RCC 7860 (cell line): ENCODE data around the gene CD300LG.
"Not testable (repeated sequence)": the region's sequence is repeated elsewhere in the genome, so short reads cannot be mapped to it uniquely, and the experiment has no call there.

Experiments
- DNase-seq: peaks from one replicate; pipeline ENCODE4 v3.0.0-alpha.2; 2015; ENCODE audit warnings: low spot score
- FAIRE-seq: peaks from 2 replicates; lab custom pipeline; 2012; peaks lifted over from hg19 to GRCh38; lab: Jason Lieb, UNC

The CD300LG gene

DNA sequence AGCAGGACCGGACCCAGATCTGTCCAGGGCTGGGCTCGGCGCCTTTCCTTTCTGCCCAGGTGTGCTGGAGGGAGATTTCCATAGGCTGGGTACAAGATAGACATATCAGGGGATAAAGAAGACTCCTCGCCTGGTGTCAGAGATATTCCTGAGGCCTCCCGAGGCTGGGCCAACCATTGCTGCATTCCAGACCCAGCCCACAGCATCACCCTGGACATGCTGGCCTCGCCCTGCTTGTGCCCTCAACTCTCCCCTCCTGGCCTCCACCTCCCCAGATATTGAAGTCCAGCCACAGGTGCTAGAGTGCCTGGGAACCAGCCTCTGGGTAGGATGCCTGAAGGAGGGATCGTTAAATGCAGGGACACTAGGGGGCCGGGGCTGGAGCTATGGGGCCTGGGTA lies 2.1 kb downstream of the CD300LG start:
- FAIRE-seq (no peak), DNase-seq (no peak)

GRCh38 chr17:43852571-43852970 lies 5.6 kb downstream of the CD300LG start:
- DNase-seq (no peak), FAIRE-seq (no peak)

GRCh38 chr17:43853546-43853945 lies 6.6 kb downstream of the CD300LG start:
- DNase-seq: no peak
- FAIRE-seq: no peak

DNA sequence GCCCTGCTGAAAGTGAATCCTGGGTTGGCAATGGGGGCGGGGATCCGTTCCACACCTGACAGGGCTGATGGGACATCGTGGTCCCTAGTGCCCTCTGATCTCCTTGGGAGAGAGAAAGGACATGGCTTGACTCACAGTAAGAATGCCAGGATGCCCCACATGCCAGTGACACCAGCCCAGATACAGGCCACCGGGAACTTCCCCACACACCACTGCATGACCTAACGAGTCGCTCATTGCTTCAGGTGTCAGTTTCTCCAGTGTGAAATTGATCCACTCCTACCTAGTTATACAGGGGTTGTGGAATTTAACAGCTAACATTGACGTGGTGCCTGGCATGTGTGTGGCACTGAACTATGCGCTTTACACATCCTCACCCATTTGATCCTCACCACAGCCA lies 7.5 kb downstream of the CD300LG start:
- FAIRE-seq (no peak), DNase-seq (no peak)

GRCh38 chr17:43855061-43855460 lies 8.1 kb downstream of the CD300LG start:
- FAIRE-seq (no peak), DNase-seq (no peak)

DNA sequence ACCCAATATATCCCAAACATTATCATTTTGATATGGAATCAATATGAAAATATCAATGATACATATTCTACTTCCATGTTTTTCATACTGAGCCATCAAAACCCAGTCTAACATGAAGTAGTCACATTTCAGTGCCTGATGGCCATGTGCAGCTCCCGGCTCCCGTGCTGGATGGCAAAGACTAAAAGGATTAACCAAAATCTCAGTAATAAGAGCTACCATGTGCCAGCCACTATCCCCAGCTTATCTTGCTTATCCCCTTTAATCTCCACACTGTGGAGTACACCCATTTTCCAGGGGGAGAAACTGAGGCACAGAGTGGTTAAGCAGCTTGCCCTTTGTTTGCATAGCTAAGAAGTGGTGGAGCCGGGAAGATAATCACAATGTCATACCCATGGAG lies 9.2 kb downstream of the CD300LG start:
- FAIRE-seq: no peak

GRCh38 chr17:43857141-43857540 lies 10.2 kb downstream of the CD300LG start:
- FAIRE-seq: no peak
- no peak for DNase-seq

More for the DNA sequence above, 9.2 kb downstream of the CD300LG start:
- DNase-seq: no peak

DNA sequence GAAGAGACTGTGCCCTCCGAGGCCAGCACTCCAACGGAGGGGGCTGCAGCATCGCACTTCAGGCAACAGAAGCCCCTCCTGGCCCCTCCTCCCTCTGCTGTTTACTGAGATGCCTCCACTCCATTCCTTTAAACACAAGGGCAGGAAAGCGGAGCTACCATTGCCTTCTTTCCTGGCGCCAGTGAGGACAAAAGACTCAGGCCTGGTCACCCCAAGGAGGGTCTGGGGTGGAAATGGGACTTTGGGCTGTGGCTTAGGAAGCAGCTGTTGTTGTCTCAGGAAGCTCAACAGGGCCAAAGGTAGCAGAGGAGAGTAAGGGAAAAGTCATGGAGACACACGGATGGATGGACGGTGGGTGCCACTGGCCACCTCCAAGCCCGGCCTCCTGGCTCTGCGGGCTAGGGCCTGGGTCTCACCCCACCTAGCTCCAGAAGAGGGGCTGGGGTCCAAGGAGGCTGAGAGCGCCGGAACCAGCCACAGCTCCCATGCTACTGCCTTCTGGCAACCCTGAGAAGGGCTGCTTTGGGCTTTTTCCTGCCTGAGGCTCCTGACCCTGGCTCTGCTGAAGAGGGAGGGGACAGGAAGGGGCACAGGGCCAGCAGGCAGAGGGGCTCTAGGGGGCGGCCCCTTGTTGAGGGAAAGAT lies 11.1 kb downstream of the CD300LG start:
- FAIRE-seq: no peak
- no peak for DNase-seq

DNA sequence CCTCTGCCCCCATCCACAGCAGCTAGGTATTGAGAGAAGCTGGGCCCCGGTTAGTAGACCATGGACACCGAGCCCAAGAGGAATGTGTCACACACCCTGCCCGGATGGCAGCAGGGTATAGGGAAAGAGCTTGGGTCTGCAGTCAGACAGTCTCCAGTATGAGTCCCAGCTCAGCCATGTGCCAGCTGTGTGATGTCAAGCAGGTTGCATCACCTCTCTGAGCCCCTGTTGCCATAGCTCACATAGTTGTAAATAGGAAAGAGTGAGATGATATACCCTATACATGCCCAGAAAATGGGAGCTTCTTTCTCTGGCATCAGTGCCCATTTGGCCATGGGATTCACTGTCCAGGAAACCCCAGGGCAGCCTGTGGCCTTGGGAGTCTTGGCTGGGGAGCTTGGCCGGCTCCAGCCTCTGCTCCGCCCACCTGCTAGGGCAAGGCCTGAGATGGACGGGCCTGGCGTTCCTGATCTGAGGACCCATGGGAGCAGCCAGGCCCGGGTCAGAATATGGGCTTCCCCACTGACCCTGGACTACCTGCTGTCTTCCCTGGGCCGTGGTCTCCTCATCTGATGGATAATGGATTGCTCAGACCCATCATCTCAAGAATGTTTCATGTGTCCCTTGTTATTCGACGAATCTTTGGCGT lies 13.2 kb downstream of the CD300LG start:
- no peak for DNase-seq
- no peak for FAIRE-seq

DNA sequence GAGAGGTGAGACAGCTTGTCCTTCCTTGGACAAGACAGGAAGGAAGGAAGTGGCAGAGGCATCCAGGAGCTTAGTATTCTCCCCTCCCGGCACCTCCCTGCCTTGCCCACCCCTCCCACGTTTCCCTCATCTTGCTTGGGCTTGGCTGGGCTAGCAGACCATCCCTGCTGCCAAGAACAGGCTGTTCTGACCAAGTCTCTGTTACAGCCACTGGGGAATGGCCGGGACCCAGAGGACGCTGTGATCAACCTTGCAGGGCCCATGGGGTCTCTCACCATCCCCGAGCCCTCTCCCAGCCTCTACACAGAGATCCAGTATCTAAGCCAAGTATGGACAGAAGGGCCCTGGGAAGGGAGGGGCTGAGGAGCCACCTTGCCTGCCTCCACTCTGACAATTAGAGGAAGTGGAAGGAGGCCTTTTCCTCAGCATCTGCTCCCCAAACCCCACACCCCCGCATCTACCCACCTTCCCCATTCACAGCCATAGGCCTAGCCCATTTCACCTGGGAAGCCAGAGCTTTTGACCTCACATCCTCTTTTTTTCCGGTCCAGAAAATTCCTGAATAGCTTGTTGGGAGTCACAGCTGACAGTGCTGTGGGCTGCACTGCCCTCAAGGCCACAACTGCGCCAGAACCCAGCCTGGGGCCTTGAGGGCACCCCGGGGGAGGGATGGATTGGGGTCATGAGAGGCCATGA lies 14.1 kb downstream of the CD300LG start:
- DNase-seq (no peak), FAIRE-seq (no peak)

DNA sequence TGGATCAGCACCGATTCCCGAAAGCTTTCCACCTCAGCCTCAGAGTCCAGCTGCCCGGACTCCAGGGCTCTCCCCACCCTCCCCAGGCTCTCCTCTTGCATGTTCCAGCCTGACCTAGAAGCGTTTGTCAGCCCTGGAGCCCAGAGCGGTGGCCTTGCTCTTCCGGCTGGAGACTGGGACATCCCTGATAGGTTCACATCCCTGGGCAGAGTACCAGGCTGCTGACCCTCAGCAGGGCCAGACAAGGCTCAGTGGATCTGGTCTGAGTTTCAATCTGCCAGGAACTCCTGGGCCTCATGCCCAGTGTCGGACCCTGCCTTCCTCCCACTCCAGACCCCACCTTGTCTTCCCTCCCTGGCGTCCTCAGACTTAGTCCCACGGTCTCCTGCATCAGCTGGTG lies 15.0 kb downstream of the CD300LG start:
- FAIRE-seq (no peak), DNase-seq (no peak)

- FAIRE-seq: no peak
Measured at GRCh38 chr17:43864161-43864984, 17.4 kb downstream of the CD300LG start.

GRCh38 chr17:43868226-43868994 lies 21.4 kb downstream of the CD300LG start:
- FAIRE-seq (no peak), DNase-seq (no peak)

More at GRCh38 chr17:43864161-43864984, 17.4 kb downstream of the CD300LG start:
- no peak for DNase-seq

- FAIRE-seq, DNase-seq: not testable (repeated sequence)
Measured at GRCh38 chr17:43869031-43869430, 22.1 kb downstream of the CD300LG start.

GRCh38 chr17:43871946-43872690 lies 25.1 kb downstream of the CD300LG start:
- DNase-seq (no peak), FAIRE-seq (no peak)

DNA sequence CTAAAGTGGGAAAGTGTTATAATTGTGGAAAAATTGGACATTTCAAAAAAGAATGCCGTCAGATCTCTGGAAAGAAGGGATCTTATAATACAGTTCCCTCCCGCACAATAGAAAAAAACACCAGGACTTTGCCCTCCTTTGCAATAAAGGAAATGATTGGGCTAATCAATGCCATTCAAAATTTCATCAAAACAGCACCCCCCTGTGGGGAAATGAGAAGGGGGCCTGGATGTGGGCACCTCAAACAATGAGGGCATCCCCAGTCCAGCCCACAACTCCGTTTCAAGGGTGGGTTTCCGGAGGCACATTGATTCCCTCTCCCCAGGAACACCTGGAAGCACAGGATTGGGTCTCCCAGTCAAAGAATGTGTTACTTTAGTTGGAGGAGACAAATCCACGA lies 26.1 kb downstream of the CD300LG start:
- DNase-seq (no peak), FAIRE-seq (no peak)

DNA sequence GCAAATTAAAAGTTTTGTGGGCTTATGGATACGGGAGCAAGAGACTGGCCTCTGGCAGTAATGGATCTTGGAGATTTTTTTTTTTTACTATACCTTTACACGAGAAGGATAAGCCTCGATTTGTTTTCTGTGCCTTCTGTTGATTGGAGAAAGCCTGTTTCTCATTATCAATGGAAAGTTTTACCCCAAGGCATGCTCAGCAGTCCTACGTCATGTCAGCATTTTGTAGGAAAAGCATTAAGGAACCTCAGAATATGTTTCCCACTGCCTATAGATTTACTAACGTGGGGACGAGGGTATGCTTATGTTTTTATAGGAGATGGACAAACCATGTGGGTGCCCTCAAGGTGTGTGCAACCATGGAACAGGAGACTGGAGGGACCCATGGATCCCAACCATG lies 26.8 kb downstream of the CD300LG start:
- FAIRE-seq: no peak
- no peak for DNase-seq

GRCh38 chr17:43874293-43874692 lies 27.3 kb downstream of the CD300LG start:
- no peak for FAIRE-seq

DNA sequence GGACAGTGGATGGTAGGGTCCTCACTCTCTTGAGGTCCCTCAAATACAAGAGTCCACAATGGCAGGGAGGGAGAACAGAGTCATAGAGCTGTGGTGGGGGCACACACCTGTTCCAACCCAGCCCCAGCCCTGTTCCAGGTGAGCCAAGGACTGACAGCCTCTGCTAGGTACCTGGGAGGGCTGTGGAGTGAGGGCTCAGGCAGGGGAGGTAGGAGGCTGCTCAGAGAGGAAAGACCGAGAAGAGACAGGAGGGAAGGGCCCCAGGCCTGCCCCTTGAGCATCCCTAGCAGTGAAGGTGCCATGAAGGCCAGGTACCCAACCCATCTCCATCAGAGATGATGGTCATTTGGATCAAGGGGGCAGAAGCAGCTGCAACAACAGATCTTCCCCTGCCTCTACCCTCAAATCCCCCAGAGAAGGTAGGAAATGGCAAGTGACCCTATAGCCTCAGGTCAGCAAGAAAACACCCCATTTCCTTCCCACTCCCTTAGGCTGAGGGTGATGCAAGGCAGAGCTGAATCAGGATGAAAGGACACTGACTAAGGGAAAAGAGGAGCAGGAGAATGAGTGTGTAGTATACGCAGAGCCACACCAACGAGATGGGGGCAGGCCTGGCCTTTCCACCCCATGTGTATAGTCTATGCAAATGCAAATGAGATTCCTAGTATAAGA lies 28.6 kb downstream of the CD300LG start:
- DNase-seq: no peak

More at GRCh38 chr17:43874293-43874692, 27.3 kb downstream of the CD300LG start:
- DNase-seq: no peak

More for the DNA sequence above, 28.6 kb downstream of the CD300LG start:
- no peak for FAIRE-seq
